GM23338 (cell line): ENCODE results near the gene ADCY5. TPM values are rescaled to one million over a fixed set of nuclear protein-coding genes. Genes with fewer than 3 reads are reported as not detected.

ENCODE experiments used
- ATAC-seq: fragments of 200-7000 bp; cut with Tn5 transposase; 3 replicates; pipeline ENCODE4 v1.9.1; 2020
- DNase-seq: peaks from one replicate; pipeline ENCODE4 v3.0.0-alpha.2; 2015; ENCODE audit warnings: low spot score
- H2AFZ ChIP-seq: fragments of 200-600 bp; sonication (generic); 2 replicates; pipeline ENCODE4 v1.8.0; 2016; ENCODE audit warnings: antibody characterized with exemption, mild to moderate bottlenecking, moderate library complexity
- H3F3A ChIP-seq: fragments of 200-600 bp; sonication (generic); replicated peaks from 2 replicates; pipeline ENCODE4 v1.8.0; 2017; ENCODE audit warnings: antibody characterized with exemption, mixed run types, low read depth
- H3K27ac ChIP-seq: fragments of 200-600 bp; sonication (generic); 2 replicates; pipeline ENCODE4 v1.6.1; 2016; ENCODE audit warnings: low read depth
- H3K27me3 ChIP-seq: fragments of 200-600 bp; sonication (generic); 2 replicates; pipeline ENCODE4 v1.8.0; 2016; ENCODE audit warnings: mild to moderate bottlenecking, mixed run types, moderate library complexity; ENCODE audit not compliant: insufficient read depth
- H3K36me3 ChIP-seq: fragments of 200-600 bp; sonication (generic); 2 replicates; pipeline ENCODE4 v1.8.0; 2016; ENCODE audit warnings: mild to moderate bottlenecking; ENCODE audit not compliant: insufficient read depth
- H3K4me1 ChIP-seq: fragments of 200-600 bp; sonication (generic); 2 replicates; pipeline ENCODE4 v1.8.0; 2016; ENCODE audit warnings: mild to moderate bottlenecking, moderate library complexity; ENCODE audit not compliant: insufficient read depth
- H3K4me2 ChIP-seq: fragments of 200-600 bp; sonication (generic); 2 replicates; pipeline ENCODE4 v1.7.1; 2017; ENCODE audit warnings: mixed run types
- H3K4me3 ChIP-seq: fragments of 200-600 bp; sonication (generic); 2 replicates; pipeline ENCODE4 v1.6.1; 2016; ENCODE audit warnings: mixed run types
- H3K79me2 ChIP-seq: fragments of 200-600 bp; sonication (generic); replicated peaks from 2 replicates; pipeline ENCODE4 v1.8.0; 2017; ENCODE audit warnings: mild to moderate bottlenecking; ENCODE audit not compliant: insufficient read depth
- H3K9me2 ChIP-seq: fragments of 200-600 bp; sonication (generic); 2 replicates; pipeline ENCODE4 v1.8.0; 2017; ENCODE audit not compliant: insufficient read depth
- H4K20me1 ChIP-seq: fragments of 200-600 bp; sonication (generic); replicated peaks from 2 replicates; pipeline ENCODE4 v1.8.0; 2017; ENCODE audit warnings: mild to moderate bottlenecking; ENCODE audit not compliant: insufficient read depth
- H3K27ac Mint-ChIP-seq: 2 replicates; pipeline ENCODE4 v1.8.0; 2020; ENCODE audit warnings: inconsistent platforms, mild to moderate bottlenecking, moderate library complexity, mixed read lengths
- H3K27me3 Mint-ChIP-seq: 3 replicates; pipeline ENCODE4 v1.8.0; 2022; ENCODE audit warnings: low read depth, mild to moderate bottlenecking, moderate library complexity, mixed read lengths, inconsistent platforms; ENCODE audit not compliant: insufficient read depth, poor library complexity
- H3K36me3 Mint-ChIP-seq: 3 replicates; pipeline ENCODE4 v1.8.0; 2021; ENCODE audit warnings: low read depth, mild to moderate bottlenecking, inconsistent platforms, moderate library complexity, mixed read lengths
- H3K4me1 Mint-ChIP-seq: 3 replicates; pipeline ENCODE4 v1.8.0; 2020; ENCODE audit warnings: mild to moderate bottlenecking, inconsistent platforms, mixed read lengths
- H3K4me3 Mint-ChIP-seq: 3 replicates; pipeline ENCODE4 v1.8.0; 2021; ENCODE audit warnings: moderate library complexity, mild to moderate bottlenecking, inconsistent platforms, mixed read lengths
- H3K9me3 Mint-ChIP-seq: 3 replicates; pipeline ENCODE4 v1.8.0; 2020; ENCODE audit warnings: moderate library complexity, mild to moderate bottlenecking, inconsistent platforms, mixed read lengths
- ETS1 ChIP-seq: IDR thresholded peaks from 2 replicates; pipeline ENCODE4 v1.6.1; 2016; ENCODE audit warnings: antibody characterized with exemption
- EZH2 ChIP-seq: fragments of 200-600 bp; sonication (generic); IDR thresholded peaks from one replicate; pipeline ENCODE4 v1.8.0; 2017; ENCODE audit warnings: antibody characterized with exemption, mild to moderate bottlenecking, low read depth; ENCODE audit not compliant: unreplicated experiment
- EZH2phosphoT487 ChIP-seq: fragments of 200-600 bp; sonication (generic); IDR thresholded peaks from one replicate; pipeline ENCODE4 v1.8.1; 2018; ENCODE audit warnings: antibody characterized with exemption; ENCODE audit not compliant: unreplicated experiment
- JUNB ChIP-seq: IDR thresholded peaks from one replicate; pipeline ENCODE4 v1.6.1; 2016; ENCODE audit warnings: antibody characterized with exemption; ENCODE audit not compliant: unreplicated experiment
- NANOG ChIP-seq: IDR thresholded peaks from 2 replicates; pipeline ENCODE4 v1.6.1; 2016; ENCODE audit warnings: antibody characterized with exemption, borderline replicate concordance
- POLR2AphosphoS5 ChIP-seq: IDR thresholded peaks from 2 replicates; pipeline ENCODE4 v1.6.1; 2016; ENCODE audit warnings: antibody characterized with exemption, low read depth
- REST ChIP-seq: IDR thresholded peaks from one replicate; pipeline ENCODE4 v1.6.1; 2018; ENCODE audit warnings: antibody characterized with exemption; ENCODE audit not compliant: unreplicated experiment
- STAT1 ChIP-seq: IDR thresholded peaks from one replicate; pipeline ENCODE4 v1.6.1; 2016; ENCODE audit warnings: antibody characterized with exemption; ENCODE audit not compliant: unreplicated experiment
- ZNF114 ChIP-seq: fragments of 250-450 bp; sonication (Bioruptor Pico); IDR thresholded peaks from 2 replicates; pipeline ENCODE4 v1.5.0; 2020; ENCODE audit warnings: mild to moderate bottlenecking, moderate library complexity
- ZNF331 ChIP-seq: fragments of 250-450 bp; sonication (Bioruptor Pico); IDR thresholded peaks from 2 replicates; pipeline ENCODE4 v1.5.0; 2020; ENCODE audit warnings: low read depth, mild to moderate bottlenecking, moderate library complexity
- ZNF462 ChIP-seq: fragments of 250-450 bp; sonication (Bioruptor Pico); IDR thresholded peaks from 2 replicates; pipeline ENCODE4 v1.5.0; 2020; ENCODE audit warnings: mild to moderate bottlenecking, moderate library complexity
- polyA plus RNA-seq: library from polyadenylated mRNA; unstranded; fragments of >200 nt; fragmentation: Nextera tagmentation; extraction: Ambion mirVana; gene quantifications from 2 replicates; pipeline ENCODE4 v1.2.1, GENCODE V29; 2016
- total RNA-seq: library from RNA; depleted of rRNA; stranded (reverse); fragments of >200 nt; shearing (Covaris generic); gene quantifications from 2 replicates; pipeline ENCODE4 v1.2.3, GENCODE V29; 2014
- TF ChIP-seq, protein P1 (sequence below), 2 experiments: fragments of 200-600 bp in 1 of 2; sonication (generic) in 1 of 2; conservative IDR thresholded peaks; 2 replicates each; pipeline versions ENCODE4 v1.5.1 to v1.6.1; 2016 to 2017; ENCODE audit warnings: antibody characterized with exemption in 2 of 2, low read depth in 2 of 2, mild to moderate bottlenecking in 2 of 2, moderate library complexity in 1 of 2

The ADCY5 gene
- total and polyA plus RNA-seq, 2 experiments from 2014 or later = 3.5 to 10.2 TPM

DNA sequence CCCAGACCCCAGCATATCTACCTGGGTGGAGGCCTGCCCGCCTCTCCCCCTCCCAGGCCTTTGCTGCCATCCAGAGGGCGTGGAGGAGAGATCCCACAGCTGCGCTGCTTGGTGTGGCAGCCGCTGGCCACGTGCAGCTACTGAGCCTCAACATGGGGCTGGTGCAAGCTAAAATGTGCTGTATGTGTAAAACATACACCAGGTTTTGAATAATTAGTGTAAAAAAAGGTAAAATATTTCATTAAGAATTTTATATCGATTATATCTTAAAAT, 151.3 kb downstream of the ADCY5 start (continued):
- TF ChIP-seq ZNF462 (CRISPR knock-in tag) (no peak), POLR2AphosphoS5 (no peak)

GRCh38 chr3:123296836-123297626, 151.9 kb downstream of the ADCY5 start:
- H3K36me3 ChIP-seq = no peaks in the 10 kb centered on the region
- H3K4me3 Mint-ChIP-seq = no peak overlapping the region
- DNase-seq (no peak), ATAC-seq (no peak)
- TF ChIP-seq ZNF331 (no peak), NANOG (no peak), EZH2 (no peak), ETS1 (no peak), POLR2AphosphoS5 (no peak), STAT1 (no peak), REST (no peak), JUNB (no peak), EZH2phosphoT487 (no peak), ZNF114 (no peak)
- TF ChIP-seq, protein P1, sequence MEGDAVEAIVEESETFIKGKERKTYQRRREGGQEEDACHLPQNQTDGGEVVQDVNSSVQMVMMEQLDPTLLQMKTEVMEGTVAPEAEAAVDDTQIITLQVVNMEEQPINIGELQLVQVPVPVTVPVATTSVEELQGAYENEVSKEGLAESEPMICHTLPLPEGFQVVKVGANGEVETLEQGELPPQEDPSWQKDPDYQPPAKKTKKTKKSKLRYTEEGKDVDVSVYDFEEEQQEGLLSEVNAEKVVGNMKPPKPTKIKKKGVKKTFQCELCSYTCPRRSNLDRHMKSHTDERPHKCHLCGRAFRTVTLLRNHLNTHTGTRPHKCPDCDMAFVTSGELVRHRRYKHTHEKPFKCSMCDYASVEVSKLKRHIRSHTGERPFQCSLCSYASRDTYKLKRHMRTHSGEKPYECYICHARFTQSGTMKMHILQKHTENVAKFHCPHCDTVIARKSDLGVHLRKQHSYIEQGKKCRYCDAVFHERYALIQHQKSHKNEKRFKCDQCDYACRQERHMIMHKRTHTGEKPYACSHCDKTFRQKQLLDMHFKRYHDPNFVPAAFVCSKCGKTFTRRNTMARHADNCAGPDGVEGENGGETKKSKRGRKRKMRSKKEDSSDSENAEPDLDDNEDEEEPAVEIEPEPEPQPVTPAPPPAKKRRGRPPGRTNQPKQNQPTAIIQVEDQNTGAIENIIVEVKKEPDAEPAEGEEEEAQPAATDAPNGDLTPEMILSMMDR (conservative IDR thresholded peaks at IDR 0.05; ENCODE audit: low read depth in 2 of 2) = no peak
- H3K4me3 ChIP-seq = no peak overlapping the region
- no peaks in the 10 kb centered on the region for H3K9me2 ChIP-seq
- peaks cover 16% of the 10 kb centered on the region for H3K27me3 Mint-ChIP-seq
- H3F3A ChIP-seq = no peaks in the 10 kb centered on the region
- no peak overlapping the region for H3K27ac Mint-ChIP-seq
- no peaks in the 10 kb centered on the region for H3K4me1 Mint-ChIP-seq
- no peaks in the 10 kb centered on the region for H3K27me3 ChIP-seq
- H3K4me2 ChIP-seq = no peak overlapping the region
- no peaks in the 10 kb centered on the region for H4K20me1 ChIP-seq
- H3K4me1 ChIP-seq = no peaks in the 10 kb centered on the region
- peaks cover 38% of the 10 kb centered on the region for H3K36me3 Mint-ChIP-seq
- no peak overlapping the region for H3K27ac ChIP-seq
- no peak overlapping the region for H2AFZ ChIP-seq
- H3K9me3 Mint-ChIP-seq = no peaks in the 10 kb centered on the region
- H3K79me2 ChIP-seq = no peaks in the 10 kb centered on the region
